ENCODE results near the gene ENHO.

DNA sequence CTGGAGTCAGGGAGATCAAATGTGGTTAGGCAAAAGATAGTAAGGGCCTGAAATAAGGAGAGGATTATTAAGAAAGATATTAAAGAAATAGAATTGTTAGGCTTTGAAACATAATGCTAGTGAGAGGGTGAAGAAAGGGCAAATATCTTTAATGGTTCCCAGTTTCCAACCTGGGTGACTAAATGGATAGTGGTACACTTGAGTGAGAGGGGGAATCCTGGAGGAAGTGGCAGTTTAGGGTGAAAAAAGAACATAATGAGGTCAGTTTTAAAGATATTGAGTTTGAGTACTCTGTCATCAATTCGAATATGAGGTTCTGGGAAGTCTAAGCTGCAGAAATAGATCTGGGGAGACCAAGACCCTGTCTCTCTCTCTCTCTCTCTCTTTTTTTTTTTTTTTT, 45.2 kb downstream of the ENHO start:
- TF ChIP-seq, protein P1, sequence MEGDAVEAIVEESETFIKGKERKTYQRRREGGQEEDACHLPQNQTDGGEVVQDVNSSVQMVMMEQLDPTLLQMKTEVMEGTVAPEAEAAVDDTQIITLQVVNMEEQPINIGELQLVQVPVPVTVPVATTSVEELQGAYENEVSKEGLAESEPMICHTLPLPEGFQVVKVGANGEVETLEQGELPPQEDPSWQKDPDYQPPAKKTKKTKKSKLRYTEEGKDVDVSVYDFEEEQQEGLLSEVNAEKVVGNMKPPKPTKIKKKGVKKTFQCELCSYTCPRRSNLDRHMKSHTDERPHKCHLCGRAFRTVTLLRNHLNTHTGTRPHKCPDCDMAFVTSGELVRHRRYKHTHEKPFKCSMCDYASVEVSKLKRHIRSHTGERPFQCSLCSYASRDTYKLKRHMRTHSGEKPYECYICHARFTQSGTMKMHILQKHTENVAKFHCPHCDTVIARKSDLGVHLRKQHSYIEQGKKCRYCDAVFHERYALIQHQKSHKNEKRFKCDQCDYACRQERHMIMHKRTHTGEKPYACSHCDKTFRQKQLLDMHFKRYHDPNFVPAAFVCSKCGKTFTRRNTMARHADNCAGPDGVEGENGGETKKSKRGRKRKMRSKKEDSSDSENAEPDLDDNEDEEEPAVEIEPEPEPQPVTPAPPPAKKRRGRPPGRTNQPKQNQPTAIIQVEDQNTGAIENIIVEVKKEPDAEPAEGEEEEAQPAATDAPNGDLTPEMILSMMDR (optimal IDR thresholded peaks at IDR 0.05 in 1 of 3, IDR thresholded peaks at IDR 0.05 in 1 of 3, conservative IDR thresholded peaks at IDR 0.05 in 1 of 3; ENCODE audit: extremely low read depth in 1 of 3, insufficient read depth in 2 of 3, low read length in 3 of 3): no peak
- no peak for TF ChIP-seq EZH2 (IDR thresholded peaks at IDR 0.05; ENCODE audit: low read length)

All from keratinocyte (primary cell).